Spleen (tissue), 7 donors: Measurements from ENCODE around the gene SMIM45.

Experiments used
- POLR2A ChIP-seq, 3 donors: fragments of 450-650 bp; IDR thresholded peaks; one replicate each; pipeline ENCODE4 v1.5.1; 2017; ENCODE audit warnings: antibody characterized with exemption in 3 of 3, mild to moderate bottlenecking in 1 of 3
- POLR2AphosphoS5 ChIP-seq, 3 donors: sonication (generic); formaldehyde crosslinking; IDR thresholded peaks; one replicate each; pipeline ENCODE4 v1.5.1; 2017; ENCODE audit warnings: antibody characterized with exemption in 3 of 3
- TF ChIP-seq, protein P1 (sequence below), 11 experiments: fragments of 200-600 bp in 7 of 11; fragments of 450-650 bp in 4 of 11; sonication (generic) in 4 of 11; IDR thresholded peaks in 8 of 11; conservative IDR thresholded peaks in 3 of 11; 1 replicate in 7 of 11; 2 replicates in 4 of 11; pipeline versions ENCODE4 v1.4.0 to v1.8.0; 2016 to 2021; ENCODE audit warnings: antibody characterized with exemption in 11 of 11, inconsistent platforms in 4 of 11, mild to moderate bottlenecking in 1 of 11
- donor health status: DM: no; HTN: no; CAD: no; lungs with moderate emphysema.
- donor health status: DM: no; HTN: no; CAD: no.
- donor health status: DM: no; HTN: no; CAD: no.

DNA sequence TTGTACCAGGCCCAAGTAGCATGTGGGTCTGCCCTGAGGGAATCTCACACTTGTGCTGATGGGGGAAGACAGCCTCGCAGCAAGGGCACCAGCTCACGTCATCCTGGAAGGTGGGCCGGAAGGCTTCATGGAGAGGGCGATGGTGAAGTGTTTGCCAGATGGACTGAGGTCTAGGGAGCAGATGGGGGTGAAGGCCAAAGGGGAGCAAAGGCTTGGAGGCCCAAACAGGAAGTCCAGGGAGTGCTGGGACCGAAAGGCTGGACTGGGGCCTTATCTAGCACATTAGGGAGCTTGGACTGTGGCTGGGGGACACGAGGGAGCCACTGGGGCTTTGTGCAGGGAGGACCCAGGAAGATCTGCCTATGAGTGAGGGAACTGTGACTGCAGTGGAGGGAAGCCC, 24.1 kb upstream of the SMIM45 start:
- TF ChIP-seq, protein P1, sequence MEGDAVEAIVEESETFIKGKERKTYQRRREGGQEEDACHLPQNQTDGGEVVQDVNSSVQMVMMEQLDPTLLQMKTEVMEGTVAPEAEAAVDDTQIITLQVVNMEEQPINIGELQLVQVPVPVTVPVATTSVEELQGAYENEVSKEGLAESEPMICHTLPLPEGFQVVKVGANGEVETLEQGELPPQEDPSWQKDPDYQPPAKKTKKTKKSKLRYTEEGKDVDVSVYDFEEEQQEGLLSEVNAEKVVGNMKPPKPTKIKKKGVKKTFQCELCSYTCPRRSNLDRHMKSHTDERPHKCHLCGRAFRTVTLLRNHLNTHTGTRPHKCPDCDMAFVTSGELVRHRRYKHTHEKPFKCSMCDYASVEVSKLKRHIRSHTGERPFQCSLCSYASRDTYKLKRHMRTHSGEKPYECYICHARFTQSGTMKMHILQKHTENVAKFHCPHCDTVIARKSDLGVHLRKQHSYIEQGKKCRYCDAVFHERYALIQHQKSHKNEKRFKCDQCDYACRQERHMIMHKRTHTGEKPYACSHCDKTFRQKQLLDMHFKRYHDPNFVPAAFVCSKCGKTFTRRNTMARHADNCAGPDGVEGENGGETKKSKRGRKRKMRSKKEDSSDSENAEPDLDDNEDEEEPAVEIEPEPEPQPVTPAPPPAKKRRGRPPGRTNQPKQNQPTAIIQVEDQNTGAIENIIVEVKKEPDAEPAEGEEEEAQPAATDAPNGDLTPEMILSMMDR (IDR thresholded peaks at IDR 0.05 in 8 of 11, conservative IDR thresholded peaks at IDR 0.05 in 3 of 11): no peak
- no peak for TF ChIP-seq POLR2A (IDR thresholded peaks at IDR 0.05)
- TF ChIP-seq POLR2AphosphoS5 (IDR thresholded peaks at IDR 0.05): no peak
